Right ventricle myocardium superior (tissue), 1 donor: ENCODE measurements around the gene SYNJ2. TPM values are rescaled to one million over a fixed set of nuclear protein-coding genes. Genes with fewer than 3 reads are reported as not detected.

Experiments used
- ATAC-seq: fragments of 200-7000 bp; cut with Tn5 transposase; one replicate; pipeline ENCODE4 v1.9.1; 2020; ENCODE audit warnings: mild to moderate bottlenecking; ENCODE audit not compliant: poor library complexity
- DNase-seq: peaks from one replicate; pipeline ENCODE4 v3.0.0-alpha.2; 2020
- intact Hi-C: fragments of 100-400 bp; cut with DNase I; formaldehyde crosslinking; loops from one replicate; pipeline ENCODE4 v1.11.2; 2022
- total RNA-seq: library from RNA; stranded (reverse); fragmentation: NEBNext Ultra II Directional; extraction: Animal tissue kit (Norgen Biotek cat#: 25700); gene quantifications from one replicate; pipeline ENCODE4 v1.2.1, GENCODE V29; 2021
- donor health status: DM: no; HTN: yes; CAD: no; lungs with severe emphysema.

SYNJ2 gene
- total RNA-seq, 1 donor from 2014 or later: 14.0 TPM

DNA sequence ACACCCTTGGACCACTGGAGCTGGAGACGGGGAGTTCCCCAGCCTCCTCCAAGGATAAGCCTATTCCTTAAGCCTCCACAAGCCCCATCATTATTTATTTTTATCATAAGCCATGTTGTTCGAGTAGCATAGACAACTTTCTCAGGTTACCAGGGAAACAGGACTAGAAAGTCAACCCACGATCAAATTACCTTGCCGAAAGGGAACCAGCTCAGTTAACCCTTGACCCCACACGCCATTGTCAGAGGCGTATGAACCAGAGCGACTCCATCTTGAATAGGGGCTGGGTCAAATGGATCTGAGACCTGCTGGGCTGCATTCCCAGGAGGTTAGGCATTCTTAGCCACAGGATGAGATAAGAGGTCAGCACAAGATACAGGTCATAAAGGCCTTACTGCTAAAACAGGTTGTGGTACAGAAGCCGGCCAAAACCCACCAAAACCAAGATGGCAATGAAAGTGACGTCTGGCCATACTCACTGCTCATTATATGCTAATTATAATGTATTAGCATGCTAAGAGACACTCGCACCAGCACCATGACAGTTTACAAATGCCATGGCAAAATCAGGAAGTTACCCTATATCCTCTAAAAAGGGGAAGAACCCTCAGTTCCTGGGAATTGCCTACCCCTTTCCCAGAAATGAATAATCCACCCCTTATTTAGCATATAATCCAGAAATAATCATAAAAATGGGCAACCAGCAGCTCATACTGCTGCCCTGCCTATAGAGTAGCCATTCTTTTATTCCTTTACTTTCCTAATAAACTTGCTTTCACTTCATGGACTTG is 22.4 kb downstream of the SYNJ2 start:
- intact Hi-C loops: no loop called here
- ATAC-seq (no peak), DNase-seq (no peak)

DNA sequence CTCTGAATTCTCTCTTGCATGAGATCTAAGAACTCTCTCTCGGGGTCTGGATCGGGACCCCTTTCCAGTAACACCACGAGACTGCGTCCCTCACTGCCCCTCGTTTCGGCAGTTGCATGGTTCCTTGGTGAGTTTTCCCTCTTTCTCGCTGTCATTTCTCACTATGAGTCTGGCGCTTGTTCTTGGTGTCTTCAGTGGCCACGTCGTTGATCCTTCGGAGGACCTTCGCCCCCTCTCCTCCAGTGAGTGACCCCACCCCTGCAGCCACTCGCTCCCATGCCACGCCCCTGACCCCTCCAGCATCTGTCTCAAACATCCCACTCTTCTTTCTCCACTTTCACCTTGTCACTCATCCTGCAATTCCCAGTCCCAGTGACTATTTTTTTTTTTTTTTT is 23.0 kb downstream of the SYNJ2 start:
- DNase-seq (peak; percentile 15), ATAC-seq (no peak)
- intact Hi-C loops: no loop called here

DNA sequence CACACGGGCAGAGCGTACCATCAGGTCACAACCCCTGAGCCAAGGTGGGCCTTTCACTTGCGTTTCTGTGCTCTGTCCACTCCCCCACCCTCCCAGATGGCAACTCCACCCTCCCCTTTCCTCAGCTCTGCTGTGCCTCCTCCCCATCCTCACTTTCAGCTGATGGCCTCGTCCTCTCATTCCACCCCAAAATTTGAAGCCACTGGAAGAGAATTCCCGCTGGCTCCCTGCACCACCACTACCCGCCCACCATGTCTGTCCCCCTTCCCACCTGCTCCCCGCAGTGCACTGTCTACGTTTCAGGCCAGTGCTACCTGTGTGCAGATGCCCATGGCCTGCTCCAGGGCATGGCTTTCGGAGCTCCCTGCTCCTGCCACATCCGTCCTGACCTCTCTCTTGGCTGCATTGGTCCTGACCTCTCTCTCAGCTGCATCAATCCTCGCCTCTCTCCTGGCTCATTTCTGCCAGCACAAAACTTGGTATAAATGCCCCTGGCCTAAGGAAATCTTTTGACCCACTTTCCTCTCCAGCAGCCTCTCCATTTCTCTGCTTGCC is 24.0 kb downstream of the SYNJ2 start:
- no peak for ATAC-seq
- DNase-seq: peak; percentile 14

DNA sequence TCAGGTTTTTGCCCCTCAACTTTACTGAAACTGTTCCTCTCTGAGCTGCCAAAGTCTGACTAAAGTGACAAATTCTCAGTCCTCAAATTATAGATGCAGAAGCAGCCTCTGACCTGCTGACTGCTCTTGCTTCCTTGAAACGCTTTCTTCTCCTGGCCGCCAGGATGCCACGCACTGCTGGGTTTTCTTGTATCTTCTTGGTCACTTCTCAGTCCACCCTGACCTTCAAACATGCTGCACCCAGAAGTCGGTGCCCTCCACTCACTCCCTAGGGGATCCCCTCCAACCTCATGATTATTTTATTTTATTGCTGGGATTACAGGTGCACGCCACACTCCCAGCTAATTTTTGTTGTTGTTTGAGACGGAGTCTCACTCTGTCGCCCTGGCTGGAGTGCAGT is 24.7 kb downstream of the SYNJ2 start:
- no peak for ATAC-seq
- DNase-seq: peak; percentile 22
- intact Hi-C loops: no loop called here

More for the DNA sequence above, 24.0 kb downstream of the SYNJ2 start:
- intact Hi-C loops: no loop called here

DNA sequence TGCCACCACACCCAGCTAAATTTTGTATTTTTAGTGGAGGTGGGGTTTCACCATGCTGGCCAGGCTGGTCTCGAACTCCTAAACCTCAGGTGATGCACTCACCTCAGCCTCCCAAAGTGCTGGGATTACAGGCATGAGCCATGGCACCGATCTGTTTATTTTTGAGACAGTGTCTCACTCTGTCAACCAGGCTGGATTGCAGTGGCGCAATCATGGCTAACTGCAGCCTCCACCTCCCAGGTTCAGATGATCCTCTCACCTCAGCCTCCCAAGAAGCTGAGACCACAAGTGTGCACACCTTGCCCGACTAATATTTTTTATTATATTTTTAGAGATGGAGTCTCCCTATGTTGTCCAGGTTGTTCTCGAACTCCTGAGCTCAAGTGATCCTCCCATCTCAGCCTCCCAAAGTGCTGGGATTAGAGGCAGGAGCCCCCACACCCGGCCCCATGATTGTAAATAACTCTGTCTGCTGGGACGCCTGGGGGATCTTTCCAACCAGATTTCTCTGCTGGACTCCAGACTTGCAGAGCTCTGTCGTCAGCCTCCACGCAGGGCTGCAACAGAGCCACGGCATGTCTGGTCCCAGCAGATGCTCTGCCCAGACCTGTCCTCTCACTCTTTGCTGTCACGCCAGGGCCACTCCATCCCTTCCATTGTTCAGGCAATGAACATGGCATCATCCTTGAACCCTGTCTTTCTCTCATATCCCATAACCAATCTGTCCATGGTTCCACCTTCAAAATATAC is 25.3 kb downstream of the SYNJ2 start:
- intact Hi-C loops: no loop called here
- DNase-seq (peak; percentile 24), ATAC-seq (no peak)

DNA sequence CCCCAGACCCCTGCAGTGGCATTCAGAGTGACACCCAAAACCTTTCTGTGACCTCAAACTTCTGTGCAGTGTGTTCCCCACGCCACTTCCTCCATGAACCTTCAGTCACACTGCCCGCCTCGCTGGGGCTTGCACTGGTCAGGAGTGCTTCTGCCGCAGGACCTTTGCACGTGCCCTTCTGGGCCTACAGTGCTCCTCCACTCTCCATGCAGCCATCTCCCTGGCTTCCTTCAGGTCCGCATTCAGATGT is 27.1 kb downstream of the SYNJ2 start:
- intact Hi-C loops: no loop called here
- DNase-seq (peak; percentile 47), ATAC-seq (no peak)

DNA sequence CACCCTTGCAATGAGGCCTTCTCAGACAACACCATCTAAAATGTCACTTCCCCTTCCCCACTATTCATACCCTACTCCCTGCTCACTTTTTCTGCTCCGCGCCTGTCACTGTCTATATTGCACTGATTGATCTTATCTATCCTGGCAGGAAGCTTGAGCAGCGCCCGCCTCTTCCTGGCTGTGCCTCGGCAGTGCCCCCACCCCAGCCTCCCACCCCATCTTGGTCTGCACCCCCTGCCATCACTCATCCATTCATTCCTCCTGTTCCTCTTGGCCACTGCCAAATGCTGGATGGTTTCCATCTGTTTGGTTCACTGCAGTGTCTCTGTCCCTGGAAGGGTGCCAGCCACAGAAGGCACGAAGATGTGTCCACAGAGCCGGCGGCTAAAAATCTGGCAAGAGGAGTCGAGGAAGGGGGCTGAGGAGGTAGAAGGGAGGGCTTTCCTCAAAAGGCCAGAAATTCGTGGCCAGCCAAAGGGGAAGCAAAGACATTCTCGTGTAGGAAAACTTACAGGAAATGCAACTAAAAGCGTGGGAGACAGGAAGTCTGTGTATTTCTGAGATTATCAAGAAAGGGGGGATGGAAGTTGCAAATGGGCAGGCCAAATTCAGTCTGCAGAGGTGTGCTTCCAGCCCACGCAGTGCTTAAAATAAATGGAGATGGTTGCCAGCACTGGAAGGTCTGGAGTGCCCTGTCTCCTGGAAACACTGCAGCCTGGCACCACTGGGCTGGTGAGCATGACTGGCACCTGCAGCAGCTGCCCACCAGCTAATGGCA is 27.6 kb downstream of the SYNJ2 start:
- ATAC-seq (peak; percentile 89), DNase-seq (peak; percentile 72)
- intact Hi-C loops: no loop called here

DNA sequence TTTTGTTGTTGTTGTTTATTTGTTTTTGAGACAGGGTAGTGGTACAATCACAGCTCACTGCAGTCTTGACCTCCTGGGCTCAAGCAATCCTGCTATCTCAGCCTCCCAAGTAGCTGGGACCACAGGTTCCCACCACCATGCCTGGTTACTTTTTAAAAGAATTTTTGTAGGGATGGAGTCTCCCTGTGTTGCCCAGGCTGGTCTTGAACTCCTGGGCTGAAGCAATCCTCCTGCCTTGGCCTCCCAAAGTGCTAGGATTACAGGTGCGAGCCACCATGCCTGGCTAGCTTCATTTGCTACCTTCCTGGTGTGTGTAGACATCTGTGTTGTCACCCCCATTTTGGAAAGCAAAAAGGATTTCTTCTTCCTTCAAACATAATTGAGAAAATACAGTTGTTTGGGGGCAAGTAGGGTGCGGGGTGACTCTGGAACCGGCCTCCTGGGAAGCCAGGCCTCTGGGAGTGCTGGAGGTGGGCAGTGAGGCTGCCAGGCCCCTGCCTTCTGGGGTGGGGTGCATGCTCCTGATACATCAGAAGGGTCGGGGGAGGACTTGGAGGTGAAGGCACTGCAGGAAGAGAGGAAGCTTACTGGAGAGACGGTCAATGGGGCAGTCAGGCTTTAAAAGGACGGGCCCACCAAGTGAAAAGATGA is 28.4 kb downstream of the SYNJ2 start:
- intact Hi-C loops: no loop called here
- DNase-seq (peak; percentile 13), ATAC-seq (no peak)

DNA sequence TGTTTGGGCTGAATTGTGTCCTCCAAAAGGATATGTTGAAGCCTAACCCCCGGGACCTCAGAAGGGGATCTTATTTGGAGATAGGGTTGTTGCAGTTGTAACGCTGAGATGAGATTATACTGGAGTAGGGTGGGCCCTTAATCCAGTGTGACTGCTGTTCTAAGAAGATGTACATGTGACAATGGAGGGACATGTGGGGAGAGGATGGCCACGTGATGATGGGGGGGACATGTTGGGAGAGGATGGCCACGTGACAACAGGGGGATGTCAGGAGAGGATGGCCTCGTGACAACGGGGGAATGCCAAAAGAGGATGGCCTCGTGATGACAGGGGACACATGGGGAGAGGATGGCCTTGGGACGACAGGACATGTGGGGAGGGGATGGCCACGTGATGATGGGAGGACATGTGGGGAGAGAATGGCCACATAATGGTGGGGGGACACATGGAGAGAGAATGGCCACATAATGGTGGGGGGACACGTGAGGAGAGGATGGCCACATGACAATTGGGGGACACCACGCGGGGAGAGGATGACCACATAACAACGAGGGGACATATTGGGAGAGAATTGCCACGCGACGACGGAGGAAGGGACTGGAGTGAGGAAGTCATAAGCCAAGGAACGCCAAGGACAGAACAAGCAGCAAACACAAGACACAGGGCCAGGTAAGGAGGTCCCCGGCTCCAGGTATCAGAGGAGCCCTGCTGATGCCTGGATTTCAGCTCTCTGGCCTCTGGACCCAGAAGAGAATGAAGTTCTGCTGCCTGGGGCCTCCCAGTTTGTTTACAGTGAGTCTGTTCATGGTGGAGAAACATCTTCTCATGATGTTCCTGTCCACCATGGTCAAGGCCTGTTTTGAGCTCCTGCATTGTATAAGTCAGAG is 29.2 kb downstream of the SYNJ2 start:
- intact Hi-C loops: no loop called here
- no peak for ATAC-seq
- peak; percentile 12 for DNase-seq

DNA sequence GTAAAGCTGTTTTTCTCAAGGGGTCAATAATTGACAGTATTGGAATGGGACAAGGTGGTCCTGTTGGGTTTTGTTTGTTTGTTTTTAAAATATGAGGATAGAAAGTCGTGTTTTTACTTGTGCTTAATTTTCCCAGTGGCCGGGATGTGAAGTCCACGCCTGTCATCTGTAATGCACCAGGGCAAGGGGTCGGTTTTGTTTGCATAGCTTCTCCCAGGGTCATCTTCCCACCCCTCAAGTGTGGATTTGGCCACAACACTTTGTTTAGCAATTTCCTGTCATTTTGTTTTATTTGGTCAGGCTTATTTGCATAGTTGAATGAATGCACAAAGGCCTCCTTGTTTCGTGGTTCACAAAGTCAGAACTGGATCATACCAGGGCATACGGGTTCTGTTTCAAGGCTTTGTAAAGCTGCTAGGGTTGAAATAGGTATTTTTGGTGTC is 29.8 kb downstream of the SYNJ2 start:
- ATAC-seq (no peak), DNase-seq (no peak)
- intact Hi-C loops: no loop called here

DNA sequence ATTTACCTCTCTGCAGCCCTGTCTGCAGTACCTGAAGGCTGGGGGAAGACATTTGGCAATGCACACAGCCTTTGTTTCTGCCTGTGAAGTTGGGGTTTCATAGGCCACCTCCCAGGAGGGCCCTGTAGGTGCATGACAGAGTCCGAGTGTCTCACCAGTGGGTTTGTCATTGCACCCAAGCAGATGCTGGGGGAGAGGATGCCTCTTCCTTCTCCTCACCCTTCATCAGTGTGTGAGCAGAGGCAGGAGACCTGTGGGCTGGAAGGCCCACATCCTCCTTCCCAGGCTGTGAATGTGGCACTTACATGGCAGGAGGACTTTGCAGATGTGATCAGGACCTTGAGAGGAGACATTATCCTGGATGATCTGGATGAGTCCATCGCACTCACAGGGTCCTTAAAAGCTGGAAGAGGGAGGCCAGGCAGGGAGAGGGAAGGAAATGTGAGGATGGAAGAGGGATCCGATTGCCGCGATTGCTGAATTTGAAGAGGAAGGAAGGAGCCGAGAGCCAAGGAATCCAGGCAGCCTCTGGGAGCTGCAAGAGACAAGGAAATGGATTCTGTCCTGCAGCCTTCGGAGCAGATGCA is 30.4 kb downstream of the SYNJ2 start:
- peak; percentile 5 for DNase-seq

DNA sequence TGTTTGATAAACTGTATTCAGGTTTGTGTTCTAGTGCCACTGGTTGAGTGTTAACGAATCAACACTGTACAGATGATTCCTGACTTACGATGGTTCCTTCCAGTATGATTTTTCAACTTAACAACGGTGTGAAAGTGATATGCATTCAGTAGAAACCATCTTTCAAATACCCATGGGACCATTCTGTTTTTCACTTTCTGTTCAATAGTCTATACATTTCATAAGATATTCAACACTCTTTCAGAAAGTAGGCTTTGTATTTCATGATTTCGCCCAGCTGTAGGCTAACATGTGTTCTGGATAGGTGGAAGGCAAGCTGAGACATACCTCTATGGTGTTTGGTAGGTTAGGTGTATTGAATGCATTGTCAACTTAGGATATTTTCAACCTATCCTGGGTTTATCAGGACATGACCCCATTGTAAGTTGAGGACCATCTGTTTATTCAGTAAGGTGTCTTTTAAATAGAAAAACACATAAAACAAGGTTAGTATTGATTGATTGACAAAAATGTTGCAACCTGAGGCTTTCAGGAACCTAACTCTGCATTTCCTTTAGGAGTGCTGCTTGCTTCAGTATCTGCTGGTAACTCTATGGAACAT is 32.3 kb downstream of the SYNJ2 start:
- ATAC-seq (no peak), DNase-seq (no peak)
- intact Hi-C loops: no loop called here

More for the DNA sequence above, 30.4 kb downstream of the SYNJ2 start:
- ATAC-seq: no peak
- intact Hi-C loops: no loop called here

DNA sequence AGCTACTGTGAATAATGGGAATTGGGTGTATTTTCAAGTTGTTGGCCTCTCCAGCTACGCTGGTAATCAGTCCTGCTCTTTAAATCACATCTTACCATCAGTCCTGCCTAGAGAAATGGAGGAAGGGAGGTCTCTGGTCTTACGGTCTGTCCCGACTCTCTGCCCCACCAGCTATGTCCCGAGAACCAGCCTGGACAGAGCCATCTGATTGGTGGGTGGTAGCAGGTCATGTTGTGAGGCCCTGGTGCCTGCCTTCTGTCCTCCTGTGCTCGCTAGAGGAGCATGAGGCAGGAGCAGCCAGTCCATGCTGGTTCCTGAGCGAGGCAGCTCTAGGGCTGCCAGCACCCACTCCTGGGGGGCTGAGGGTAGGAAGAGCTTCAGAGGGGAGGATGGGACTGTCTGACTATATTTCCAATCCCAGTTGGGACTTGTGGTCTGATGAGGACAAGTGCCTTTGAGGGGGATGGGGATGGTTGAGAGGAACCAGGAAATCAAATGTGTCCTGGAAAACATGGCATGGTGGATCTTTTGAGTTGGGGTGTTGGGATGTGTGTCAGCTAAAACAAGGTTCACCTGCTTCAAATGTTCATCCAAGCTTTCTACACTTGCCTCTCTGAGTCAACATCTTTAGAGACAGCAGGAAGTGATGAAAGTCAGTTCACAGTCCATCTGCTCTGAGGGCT is 33.0 kb downstream of the SYNJ2 start:
- intact Hi-C loops: no loop called here
- peak; percentile 31 for DNase-seq
- ATAC-seq: no peak

DNA sequence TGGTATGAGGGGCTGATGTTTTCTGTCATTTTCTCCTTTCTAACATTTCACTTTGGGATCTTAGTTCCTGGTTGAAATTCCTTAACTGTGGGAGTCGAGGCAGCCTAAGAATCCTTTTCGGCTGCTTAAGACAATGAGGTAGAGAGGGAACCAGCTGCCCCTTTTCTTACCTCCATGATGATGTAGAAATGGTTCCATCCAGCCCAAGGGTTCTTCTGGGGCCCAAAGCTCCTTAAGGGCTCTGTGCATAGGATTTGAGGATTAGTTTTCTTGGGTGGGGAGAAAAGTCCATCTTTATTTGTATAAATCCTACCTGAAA is 33.5 kb downstream of the SYNJ2 start:
- ATAC-seq: no peak
- no peak for DNase-seq
- intact Hi-C loops: no loop called here

DNA sequence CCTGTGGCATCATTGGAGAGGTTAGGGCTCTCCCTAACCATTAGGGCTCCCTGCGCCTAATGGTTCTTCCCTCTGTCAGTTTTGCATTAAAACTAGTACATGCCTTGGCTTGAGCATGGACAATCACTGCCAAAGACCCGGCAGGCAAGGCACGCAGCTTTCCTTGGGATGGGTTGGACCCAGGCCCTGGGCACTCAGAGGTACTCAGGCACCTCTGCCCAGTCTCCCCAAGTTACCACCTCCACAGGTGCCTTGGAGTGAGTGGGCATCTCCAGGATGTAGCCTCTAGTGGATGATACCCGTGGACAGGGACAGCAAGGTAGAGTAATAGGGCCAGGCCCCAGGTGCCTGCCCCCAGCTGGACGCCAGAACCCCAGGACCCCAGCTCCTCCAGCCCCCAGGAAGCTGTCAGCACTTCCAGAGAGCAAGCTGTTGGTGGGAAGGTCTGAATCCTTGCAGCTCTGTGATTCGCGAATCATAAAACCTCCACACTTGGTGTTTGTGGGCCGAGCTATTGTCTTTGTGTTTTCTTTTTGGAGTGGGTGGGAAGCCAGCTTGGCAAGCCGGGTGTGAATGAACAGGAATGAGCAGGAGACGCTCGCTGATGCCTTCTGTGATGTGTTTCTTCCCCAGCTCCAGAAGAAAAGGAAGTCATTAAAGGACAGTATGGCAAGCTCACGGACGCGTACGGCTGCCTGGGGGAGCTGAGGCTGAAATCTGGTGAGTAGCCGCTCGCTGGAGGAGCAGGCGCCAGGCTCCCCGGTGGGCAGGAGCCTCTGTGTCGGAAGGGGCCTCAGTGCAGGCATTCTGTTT is 35.1 kb downstream of the SYNJ2 start:
- DNase-seq (peak; percentile 33), ATAC-seq (no peak)
- intact Hi-C loops: no loop called here

DNA sequence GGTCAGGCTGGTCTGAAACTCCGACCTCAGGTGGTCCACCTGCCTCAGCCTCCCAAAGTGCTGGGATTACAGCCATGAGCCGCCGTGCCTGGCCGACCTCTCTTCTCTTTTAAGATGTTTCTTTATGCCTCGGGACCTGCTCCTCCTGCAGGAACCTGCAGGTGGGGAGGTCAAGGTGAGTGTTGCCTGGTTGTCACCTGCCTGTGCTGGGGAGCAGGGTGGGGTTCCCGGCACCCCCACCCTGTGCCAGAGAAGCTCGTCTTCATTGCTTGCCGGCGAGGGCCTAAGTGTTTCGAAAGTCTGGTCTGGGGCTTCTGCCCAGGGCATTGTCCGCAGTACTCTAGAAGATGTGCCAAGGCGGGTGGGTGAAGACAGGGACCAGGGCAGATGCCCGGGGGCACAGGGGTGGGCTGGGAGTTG is 36.0 kb downstream of the SYNJ2 start:
- ATAC-seq (no peak), DNase-seq (peak; percentile 22)
- intact Hi-C loops: no loop called here
